GM19193 (cell line): ENCODE measurements around the gene KRTAP4-2.
"Not testable (repeated sequence)": the region's sequence is repeated elsewhere in the genome, so short reads cannot be mapped to it uniquely, and the experiment has no call there.

Experiments
- POLR2A ChIP-seq: IDR thresholded peaks from 4 replicates; pipeline ENCODE4 v1.6.1; 2011; ENCODE audit not compliant: insufficient read depth, insufficient read length; ENCODE audit errors: extremely low read depth

KRTAP4-2 gene

DNA sequence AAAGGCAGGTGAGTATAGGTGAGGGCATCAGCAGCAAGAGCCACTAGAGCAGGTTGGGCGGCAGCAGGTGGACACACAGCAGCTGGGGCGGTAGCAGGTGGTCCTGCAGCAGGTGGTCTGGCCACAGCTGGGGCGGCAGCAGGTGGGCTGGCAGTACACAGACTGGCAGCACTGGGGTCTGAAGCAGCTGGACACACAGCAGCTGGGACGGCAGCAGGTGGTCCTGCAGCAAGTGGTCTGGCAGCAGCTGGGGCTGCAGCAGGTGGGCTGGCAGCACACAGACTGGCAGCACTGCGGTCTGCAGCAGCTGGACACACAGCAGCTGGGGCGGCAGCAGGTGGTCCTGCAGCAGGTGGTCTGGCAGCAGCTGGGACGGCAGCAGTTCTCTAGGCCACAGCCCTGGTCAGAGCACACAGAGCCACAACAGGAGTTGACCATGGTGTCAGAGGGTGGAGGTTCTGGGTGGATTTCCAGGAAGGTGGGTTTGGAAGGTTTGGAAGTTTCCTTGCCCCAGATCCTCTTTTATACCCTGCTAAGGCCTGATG is at the start of gene KRTAP4-2:
KRTAP4-2 (minus strand) TSS at position 495 of the 545 bp plus-strand sequence; CDS start at position 438, 57 bp downstream.
- no peak for TF ChIP-seq POLR2A

DNA sequence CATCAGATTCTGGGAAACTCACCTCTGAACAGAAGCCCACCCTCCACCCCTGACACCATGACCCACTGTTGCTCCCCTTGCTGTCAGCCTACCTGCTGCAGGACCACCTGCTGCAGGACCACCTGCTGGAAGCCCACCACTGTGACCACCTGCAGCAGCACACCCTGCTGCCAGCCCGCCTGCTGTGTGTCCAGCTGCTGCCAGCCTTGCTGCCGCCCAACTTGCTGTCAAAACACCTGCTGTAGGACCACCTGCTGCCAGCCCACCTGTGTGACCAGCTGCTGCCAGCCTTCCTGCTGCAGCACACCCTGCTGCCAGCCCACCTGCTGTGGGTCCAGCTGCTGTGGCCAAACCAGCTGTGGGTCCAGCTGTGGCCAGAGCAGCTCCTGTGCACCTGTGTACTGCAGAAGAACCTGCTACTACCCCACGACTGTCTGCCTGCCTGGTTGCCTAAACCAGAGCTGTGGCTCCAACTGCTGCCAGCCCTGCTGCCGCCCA is 48.6 kb upstream of the KRTAP4-2 start, which contains the start of gene KRTAP9-2:
KRTAP9-2 (plus strand) TSS at position 51 of the 498 bp plus-strand sequence; CDS start at position 58, 7 bp downstream.
- not testable (repeated sequence) for TF ChIP-seq POLR2A

DNA sequence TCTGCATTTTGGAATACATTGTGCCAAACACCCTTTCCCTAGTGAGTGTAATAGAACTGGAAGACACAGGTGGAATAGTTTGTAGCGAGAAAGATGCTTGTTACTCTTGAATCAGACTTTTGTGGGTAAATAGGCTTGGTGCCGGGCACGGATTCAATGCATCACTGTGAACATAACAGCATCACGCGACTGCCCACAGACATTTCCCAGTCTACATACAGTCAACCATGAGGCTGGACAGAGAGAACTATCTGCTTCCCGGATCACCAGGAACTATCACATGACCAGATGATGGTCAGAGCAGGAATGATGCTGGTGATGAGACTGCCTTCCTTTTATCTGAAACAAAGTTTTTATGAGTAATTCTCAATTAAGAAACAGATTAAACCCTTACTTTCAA is 48.0 kb upstream of the KRTAP4-2 start:
- TF ChIP-seq POLR2A, result no peak

DNA sequence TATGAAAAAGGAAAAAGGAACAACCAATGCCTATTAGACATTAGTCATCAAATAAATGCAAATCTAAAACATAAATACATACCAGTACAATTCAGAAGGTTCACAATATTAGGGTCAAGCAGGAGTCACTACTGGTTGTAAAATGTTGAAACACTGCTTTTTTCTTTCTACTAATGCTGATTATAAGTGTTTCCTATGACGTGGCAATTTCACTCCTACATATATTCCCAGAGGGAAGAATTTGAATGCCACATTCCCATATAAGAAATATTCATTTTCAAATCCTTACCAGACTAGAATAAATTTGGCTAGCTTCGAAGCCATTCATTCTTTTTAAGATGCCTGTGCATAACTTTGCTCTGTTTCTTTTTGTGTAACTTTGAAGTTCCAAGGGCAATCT is 45.8 kb upstream of the KRTAP4-2 start:
- no peak for TF ChIP-seq POLR2A

DNA sequence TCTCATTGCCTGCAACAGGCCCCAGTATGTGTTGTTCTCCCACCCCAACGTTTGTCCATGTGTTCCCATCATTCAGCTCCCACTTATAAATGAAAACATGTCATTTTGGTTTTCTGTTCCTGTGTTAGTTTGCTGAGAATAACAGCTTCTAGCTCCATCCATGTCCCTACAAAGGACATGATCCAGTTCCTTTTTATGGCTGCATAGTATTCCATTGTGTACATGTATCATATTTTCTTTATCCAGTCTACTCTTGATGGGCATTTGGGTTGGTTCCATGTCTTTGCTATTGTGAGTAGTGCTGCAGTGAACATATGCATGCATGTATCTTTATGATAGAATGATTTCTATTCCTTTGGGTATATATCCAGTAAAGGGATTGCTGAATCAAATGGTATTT is 37.7 kb upstream of the KRTAP4-2 start:
- TF ChIP-seq POLR2A, result no peak

DNA sequence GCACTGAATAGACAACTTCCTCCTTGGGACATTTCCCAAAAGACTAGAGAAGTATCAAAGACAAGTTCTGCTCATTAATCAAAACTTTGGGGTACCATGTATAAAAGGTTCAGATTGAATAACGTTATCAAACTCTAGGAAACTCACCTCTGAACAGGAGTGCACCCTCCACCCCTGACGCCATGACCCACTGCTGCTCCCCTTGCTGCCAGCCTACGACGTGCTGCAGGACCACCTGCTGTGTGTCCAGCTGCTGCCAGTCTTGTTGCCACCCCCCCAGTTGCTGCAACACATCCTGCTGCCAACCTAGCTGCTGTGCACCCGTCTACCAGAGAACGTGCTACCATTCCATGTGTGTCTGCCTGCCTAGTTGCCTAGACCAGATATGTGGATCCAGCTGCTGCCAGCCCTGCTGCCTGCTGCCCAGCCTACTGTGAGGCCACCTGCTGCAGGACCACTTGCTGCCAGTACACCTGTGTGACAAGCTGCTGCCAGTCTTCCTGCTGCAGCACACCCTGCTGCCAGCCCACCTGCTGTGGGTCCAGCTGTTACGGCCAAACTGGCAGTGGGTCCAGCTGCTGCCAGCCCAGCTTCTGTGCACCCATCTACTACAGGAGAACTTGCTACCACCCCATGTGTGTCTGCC is 34.6 kb upstream of the KRTAP4-2 start:
- TF ChIP-seq POLR2A, result no peak

DNA sequence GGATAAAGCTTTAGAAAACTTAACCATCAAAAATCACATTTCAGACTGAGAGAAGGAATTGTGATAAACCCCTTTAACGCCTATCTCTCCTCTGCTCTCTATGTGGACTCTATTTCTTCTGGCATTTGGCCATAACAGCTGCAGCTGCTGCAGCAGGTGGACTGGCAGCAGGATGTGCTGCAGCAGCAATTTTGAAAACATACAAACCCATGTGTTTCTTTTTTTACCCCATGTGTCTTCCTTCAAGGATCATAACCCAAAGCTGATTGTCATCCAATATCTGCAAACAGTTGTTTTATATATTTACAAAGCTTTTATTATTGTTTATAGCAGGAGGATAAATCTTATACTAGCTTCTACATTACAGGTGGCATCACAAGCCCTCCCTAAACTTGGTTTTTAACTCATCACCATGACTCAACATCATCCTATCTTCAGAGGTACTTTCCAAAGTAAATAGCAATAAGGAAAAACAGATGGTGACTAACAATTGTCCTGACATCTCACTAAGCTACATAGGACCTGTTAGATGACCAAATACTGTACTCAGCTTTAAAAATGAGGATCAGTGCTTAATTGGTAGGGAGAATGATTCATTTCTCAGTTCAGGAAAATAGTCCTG is 33.9 kb upstream of the KRTAP4-2 start:
- no peak for TF ChIP-seq POLR2A

DNA sequence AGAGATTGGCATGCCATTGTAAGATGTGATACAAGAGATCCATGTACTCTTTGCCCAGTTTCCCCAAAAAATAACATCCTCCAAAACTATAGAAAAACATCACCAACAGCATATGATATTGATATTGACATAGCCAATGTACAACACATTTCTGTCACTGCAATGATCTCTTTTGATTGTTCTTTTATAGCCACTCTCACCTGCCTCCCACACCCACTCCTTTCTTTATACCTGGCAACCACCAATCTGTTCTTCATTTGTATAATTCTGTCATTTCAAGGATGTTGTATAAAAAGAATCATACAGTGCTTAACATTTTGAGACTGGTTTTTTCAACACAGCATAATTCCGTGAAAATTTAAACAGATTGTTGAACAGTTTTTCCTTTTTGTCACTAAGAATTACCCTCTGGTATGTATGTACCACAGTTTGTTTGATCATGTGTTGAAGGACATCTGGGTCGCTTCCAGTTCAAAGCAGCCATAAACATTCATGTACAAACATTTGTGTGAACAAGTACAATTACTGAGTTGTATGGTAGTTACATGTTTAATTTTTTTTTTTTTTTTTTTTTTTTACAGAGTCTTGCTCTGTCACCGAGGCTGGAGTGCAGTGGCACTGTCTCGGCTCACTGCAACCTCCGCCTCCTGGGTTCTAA is 21.5 kb upstream of the KRTAP4-2 start:
- TF ChIP-seq POLR2A, result no peak

DNA sequence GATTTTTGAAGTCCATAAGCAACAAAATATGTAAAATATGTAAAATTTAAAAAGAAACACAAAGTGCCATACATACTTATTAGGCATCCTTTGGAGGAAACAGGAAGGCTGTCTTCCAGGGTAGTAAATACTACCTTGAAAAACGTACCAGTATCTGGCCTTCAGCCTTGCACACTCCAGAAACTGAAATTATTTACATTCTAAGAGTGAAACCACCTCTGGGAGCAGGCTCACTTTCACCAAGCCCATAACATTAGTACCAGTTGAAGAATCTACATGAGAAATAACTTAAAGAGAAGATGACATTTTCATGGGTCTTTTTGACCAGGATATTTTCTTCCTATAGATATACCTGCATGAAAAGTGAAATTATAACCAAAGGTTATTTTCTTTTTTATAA is 18.0 kb upstream of the KRTAP4-2 start:
- no peak for TF ChIP-seq POLR2A

DNA sequence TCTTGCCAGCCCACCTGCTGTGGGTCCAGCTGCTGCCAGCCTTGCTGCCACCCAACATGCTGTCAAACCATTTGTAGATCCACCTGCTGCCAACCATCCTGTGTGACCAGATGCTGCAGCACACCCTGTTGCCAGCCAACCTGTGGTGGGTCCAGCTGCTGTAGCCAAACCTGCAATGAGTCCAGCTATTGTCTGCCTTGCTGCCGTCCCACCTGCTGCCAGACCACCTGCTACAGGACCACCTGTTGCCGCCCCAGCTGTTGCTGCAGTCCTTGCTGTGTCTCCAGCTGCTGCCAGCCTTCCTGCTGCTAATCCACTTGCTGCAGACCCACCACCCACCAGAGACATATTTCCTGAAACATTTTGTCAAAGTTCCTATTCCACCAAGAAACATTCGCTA is 12.3 kb upstream of the KRTAP4-2 start:
- no peak for TF ChIP-seq POLR2A

DNA sequence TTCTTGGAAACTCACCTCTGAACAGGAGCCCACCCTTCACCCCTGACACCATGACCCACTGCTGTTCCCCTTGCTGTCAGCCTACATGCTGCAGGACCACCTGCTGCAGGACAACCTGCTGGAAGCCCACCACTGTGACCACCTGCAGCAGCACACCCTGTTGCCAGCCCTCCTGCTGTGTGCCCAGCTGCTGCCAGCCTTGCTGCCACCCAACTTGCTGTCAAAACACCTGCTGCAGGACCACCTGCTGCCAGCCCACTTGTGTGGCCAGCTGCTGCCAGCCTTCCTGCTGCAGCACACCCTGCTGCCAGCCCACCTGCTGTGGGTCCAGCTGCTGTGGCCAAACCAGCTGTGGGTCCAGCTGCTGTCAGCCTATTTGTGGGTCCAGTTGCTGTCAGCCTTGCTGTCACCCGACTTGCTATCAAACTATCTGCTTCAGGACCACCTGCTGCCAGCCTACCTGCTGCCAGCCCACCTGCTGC is 11.9 kb upstream of the KRTAP4-2 start, which contains the start of gene KRTAP9-1:
KRTAP9-1 (plus strand) TSS at position 51 of the 482 bp plus-strand sequence; CDS start at position 51, 0 bp downstream.
- TF ChIP-seq POLR2A, result not testable (repeated sequence)

DNA sequence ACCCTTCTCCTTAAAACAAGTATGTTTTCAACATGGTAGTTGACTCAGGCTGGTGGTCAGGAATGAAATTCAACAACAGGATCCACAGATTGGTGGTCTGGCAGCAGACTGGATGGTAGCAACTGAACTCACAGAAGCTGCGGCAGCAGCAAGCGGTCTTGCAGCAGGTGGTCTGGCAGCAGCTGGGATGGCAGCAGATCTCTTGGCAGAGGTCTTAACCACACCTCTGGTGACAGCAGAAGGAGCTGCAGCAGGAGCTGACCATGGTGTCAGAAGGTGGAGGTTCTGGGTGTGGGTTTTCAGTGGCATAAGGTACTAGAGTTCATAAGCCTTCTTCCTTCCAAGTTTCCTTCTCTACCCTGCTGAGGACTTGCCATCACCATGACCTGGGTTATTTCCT is 8.9 kb upstream of the KRTAP4-2 start:
- TF ChIP-seq POLR2A, result no peak

DNA sequence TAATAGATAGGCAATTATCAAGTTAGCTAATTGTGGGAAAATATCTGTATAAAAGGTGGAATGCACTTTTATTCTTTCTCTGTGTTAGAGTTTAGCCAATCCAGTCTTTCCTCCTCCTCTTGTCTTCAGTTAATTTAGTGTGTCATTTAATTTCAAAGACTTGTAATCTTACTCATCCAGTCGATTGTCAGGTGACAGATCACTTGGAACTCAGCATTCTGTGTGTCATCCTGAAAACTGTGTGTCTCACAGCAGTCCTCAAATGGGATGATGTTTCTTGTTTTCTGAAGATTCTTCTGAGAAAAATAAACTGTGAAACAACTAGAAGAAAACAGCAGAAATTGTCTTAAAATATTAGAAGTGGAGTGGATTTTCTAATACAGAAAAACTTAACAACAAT is 7.0 kb upstream of the KRTAP4-2 start:
- TF ChIP-seq POLR2A, result no peak

DNA sequence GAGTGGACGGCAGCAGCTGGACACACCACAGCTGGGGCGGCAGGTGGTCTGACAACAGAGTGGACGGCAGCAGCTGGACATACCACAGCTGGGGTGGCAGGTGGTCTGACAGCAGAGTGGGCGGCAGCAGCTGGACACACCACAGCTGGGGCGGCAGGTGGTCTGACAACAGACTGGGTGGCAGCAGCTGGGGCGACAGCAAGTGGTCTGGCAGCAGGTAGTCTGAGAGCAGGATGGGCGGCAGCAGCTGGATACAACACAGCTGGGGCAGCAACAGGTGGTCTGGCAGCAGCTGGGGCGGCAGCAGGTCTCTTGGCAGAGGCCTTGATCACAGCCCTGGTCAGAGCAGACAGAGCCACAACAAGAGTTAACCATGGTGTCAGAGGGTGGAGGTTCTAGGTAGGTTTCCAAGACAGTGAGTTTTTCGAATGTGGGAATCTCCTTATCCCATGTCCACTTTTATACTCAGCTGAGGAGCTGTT is 6.5 kb upstream of the KRTAP4-2 start, which contains the start of gene KRTAP4-1:
KRTAP4-1 (minus strand) TSS at position 432 of the 482 bp plus-strand sequence; CDS start at position 375, 57 bp downstream.
- no peak for TF ChIP-seq POLR2A
